Right renal cortex interstitium (tissue), 3 donors: ENCODE results near the gene TSPAN4. TPM values are rescaled to one million over a fixed set of nuclear protein-coding genes. Genes with fewer than 3 reads are reported as not detected.

Experiments
- DNase-seq, 3 donors: peaks; one replicate each; pipeline ENCODE4 v3.0.0-alpha.2; 2013; ENCODE audit warnings: low read depth in 3 of 3, low spot score in 2 of 3
- polyA plus RNA-seq, 3 donors: library from polyadenylated mRNA; unstranded; fragments of 120-200 nt; gene quantifications; one replicate each; pipeline ENCODE4 v1.2.1, GENCODE V29; 2013; ENCODE audit not compliant: insufficient read length in 3 of 3

Gene TSPAN4
- polyA plus RNA-seq, 3 donors = 55.0 to 71.2 (median 64.1) TPM

DNA sequence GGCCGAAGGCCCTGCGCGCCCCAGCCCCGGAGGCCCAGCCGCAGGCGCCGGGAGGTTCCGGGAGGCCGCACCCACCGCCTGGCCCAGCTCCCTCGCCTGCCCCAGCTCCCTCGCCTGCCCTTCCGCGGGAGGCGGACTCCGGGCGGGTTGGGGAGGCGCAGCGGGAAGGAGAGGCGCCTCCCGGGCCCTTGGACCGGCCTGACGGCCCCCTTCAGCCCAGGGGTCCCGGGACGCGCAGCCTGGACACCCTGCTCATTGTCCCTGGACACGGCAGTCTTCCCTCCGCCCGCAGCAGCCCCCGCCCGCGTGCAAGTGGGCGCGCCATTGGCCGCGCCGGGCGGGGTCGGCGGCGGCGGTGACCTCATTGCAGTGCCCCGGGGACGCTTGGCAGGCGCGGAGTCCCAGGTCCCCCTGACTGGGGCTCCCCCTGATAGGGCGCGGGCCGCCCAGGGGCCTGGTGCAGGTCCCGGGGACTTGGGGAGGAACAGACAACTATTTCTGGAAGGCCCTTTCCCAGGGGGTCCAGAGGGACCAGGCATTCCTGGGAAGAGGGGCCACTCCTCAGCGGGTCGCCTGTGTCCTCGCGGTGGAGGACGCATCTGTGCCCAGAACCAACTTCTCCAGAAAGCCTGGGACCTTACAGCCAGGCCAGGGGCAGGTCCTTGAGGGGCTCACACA, 9.4 kb upstream of the TSPAN4 start:
- no peak for DNase-seq

DNA sequence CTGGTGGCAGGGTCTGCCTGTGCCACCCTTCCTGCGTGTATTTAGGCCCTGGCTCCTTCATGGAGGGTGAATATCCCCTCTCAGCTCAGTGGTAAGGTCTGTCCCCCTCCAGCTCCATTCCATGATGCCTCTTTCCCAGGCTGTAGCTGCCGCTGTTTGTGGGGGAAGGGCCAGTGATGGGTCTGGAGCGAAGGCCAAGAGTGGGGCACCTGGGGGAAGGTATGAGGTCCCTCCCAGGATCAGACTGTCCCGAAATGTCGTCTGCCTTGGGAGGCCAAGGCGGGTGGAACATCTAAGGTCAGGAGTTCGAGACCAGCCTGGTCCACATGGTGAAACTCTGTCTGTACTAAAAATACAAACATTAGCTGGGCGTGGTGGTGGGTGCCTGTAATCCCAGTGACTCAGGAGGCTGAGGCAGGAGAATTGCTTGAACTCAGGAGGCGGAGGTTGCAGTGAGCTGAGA, 8.8 kb upstream of the TSPAN4 start:
- DNase-seq = no peak

DNA sequence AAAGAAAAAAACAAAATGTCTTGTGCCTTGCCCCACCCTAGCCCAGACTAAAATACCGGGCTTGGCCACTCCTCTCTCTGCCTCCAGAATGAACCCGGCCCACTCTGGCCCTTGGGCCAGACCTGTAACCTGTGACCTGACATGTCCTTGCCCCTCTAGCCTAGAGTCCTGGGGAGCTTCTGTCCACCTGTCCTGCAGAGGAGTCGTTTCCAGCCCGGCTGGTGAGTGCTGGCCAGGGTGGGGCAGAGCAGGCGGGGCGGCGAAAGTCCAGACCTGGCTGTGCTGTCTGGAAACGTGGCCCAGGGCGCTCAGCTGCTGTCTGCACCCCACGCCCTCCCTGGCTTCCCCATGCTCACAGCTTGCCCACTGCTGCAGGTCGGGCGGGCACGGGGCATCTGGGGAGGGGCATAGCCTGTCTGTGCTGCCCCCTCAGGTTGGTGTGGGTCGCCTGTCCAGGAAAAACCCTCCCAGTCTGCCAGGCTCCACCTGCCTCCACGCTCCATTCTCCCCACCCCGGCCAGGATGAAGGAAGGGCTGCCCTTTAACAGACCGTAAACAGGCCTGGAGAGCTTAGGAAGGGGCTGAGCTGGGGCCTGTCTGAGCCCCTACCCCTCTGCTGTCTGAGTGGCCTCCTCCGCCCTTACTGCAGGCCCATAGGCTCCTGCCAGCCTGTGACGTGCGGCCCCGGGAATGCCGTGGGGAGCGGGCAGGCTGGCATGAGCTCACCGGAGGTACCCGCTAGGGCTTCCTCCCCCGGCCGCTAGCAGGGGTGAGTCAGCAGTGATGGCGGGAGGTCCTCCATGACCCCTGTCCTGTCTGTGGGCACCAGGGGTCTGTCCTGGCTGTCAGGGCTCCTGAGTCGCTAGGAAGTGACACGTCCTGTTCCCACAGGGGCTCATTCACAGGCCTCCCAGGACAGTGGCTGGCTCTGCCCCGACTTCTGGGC, 8.0 kb upstream of the TSPAN4 start:
- no peak for DNase-seq

DNA sequence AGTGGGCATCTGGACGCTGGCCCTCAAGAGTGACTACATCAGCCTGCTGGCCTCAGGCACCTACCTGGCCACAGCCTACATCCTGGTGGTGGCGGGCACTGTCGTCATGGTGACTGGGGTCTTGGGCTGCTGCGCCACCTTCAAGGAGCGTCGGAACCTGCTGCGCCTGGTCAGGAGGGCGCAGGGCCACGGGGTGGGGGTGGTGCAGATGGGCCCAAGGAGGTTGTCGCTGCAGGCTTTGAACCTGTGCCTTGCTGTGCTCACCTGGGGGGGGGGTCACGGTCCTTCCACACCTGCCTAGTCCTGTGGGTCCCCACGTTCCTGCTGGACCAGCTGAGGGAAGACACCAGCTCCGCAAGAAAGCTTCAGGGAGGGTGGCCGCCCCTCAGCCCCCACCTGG, 6.4 kb upstream of the TSPAN4 start:
- no peak for DNase-seq

DNA sequence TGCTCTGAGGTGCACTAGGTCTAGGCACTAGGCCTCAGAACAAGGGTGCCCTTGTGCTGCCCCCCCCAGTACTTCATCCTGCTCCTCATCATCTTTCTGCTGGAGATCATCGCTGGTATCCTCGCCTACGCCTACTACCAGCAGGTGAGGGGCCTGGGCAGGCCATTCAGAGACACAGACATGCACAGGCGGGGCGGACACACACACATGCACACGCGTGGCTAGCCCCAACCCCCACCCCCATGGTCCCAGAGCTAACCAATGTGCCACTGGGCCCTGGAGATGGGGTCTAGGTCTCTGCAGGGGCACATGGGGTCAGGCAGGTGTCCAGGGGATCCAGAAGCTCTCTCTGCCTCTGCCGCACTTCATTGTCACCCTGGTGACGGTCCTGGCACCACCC, 6.0 kb upstream of the TSPAN4 start:
- DNase-seq = no peak

DNA sequence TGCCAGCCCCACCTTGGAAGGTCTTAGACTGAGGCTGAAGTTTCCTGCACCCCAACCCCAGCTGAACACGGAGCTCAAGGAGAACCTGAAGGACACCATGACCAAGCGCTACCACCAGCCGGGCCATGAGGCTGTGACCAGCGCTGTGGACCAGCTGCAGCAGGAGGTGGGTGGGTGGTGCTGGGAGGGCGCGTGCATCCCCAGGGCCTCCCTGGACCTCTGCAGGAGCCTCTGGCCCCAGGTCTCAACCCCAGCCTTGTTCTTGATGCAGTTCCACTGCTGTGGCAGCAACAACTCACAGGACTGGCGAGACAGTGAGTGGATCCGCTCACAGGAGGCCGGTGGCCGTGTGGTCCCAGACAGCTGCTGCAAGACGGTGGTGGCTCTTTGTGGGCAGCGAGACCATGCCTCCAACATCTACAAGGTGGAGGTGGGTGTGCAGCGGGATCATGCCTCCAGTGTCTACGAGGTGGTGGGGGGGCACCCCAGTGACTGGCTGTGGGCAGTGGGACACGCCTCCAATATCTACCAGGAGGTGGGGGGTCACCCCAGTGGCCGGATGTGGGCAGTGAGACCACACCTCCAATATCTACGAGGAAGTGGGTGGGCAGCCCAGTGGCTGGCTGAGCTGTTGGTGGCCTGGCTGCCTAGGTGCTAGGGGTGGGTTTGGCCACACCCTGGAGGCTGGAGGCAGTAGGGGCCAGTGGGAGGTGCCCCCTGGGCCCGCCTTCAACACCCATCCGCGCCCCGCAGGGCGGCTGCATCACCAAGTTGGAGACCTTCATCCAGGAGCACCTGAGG, 5.3 kb upstream of the TSPAN4 start:
- DNase-seq = no peak

DNA sequence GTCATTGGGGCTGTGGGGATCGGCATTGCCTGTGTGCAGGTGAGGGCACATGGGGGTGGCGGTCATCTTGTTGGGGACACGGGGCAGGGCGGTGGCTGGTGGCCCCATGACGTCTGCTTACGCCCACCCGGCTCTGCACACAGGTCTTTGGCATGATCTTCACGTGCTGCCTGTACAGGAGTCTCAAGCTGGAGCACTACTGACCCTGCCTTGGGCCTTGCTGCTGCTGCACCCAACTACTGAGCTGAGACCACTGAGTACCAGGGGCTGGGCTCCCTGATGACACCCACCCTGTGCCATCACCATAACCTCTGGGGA, 4.7 kb upstream of the TSPAN4 start:
- no peak for DNase-seq

DNA sequence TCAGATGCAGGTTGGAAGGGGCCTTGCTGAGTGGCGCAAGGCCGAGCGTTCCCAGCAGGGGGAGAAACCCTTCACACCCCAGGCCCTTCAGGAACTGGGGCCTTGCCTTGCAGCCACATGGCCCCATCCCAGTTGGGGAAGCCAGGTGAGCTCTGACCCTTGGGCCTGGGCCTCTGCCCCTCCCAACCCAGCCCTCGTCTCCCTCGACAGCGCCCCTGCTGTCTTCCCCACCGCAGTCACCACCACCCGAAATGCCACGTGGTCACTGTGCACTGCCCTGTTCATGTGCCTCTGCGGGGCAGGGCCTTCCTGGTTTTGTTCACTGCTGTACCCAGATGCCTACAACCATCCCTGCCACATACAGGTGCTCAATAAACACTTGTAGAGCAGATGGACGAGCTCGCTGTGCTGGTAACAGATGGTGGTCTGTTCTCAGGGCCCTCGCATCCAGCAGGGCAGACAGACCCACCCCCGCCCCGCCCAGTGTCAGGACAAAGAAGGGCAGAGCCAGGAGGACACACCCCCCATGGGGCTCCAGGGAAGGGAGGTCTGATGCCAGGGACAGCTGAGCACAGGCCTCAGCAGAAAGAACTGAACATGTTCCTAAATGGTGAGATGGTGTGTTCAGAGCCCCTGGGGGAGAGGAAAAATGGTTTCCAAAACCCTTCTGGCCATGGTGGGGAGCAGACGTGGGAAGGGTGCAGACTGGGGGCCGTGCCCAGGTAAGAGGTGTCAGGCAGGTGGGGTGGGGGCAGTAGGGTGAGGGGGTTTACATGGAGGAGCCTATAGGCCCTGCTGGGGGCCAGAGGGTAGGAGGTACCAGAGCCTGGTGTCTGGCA, 4.0 kb upstream of the TSPAN4 start:
- DNase-seq = no peak

DNA sequence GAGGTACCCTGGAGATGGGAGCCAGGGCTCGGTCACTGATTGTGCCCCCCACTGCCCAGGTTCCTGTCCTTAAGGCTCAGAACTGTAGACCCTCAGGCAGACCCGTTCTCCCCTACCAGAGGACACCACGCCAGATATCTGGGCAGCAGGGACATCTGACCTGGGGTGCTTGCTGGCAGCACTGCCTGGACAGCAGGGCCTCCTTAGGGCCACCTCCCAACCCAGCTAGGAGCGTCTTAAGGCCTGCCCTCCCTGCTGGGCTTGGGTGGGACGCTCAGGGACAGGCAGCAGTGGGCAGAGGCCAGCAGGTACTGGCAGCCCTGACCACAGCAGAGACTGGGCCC, 3.4 kb upstream of the TSPAN4 start:
- DNase-seq = no peak

DNA sequence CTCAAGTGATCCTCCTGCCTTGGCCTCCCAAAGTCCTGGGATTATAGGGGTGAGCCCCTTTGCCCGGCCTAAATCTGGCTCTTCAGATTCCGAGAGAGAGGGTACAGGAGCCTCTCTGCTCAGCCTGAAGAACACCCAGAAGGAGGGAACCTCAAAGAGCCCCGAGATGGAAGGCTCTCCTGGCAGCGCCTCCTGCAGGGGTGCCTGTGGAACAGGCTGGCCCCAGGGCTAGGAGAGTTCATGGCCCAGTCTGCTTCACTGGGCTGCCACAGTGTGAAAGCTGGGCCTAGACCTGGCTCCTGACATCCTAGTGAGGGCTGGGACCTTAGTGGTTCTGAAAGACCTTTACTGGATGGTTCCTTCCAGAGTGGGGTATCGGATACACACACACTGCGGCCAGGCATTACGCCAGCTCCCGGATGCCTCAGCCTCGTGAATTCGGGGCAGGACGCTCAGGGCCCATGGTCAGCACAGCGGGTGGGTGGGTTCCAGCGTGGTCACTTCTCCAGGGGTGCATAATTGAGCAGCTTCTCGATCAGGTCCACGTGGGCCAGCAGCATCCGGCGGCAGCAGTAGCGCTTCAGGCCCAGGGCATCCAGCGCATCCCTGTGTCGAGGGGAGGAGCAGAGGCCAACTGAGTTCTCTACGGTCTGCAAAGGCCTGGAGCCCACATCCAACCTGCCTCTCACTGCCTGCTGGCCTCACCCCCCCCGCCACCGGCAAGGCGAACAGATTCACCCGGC, 2.6 kb upstream of the TSPAN4 start:
- no peak for DNase-seq

DNA sequence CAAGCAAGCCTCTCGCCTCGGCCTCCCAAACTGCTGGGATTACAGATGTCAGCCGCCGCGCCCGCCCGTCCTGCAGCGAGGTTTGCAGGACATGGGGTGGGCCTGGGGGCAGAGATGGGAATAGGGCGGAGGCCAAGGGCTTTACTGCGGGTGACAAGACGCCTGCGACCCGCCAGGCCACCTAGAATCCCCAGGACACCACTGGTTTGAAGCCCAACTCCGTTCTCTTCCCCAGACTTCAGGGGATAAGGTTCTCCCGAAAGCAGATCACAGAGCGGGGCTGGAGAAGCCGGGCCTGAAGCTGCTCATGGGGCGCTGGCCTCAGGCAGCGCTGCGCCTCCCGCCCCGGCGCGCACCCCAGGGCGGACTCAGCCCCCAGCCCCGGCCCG, 677 bp upstream of the TSPAN4 start:
- no peak for DNase-seq

DNA sequence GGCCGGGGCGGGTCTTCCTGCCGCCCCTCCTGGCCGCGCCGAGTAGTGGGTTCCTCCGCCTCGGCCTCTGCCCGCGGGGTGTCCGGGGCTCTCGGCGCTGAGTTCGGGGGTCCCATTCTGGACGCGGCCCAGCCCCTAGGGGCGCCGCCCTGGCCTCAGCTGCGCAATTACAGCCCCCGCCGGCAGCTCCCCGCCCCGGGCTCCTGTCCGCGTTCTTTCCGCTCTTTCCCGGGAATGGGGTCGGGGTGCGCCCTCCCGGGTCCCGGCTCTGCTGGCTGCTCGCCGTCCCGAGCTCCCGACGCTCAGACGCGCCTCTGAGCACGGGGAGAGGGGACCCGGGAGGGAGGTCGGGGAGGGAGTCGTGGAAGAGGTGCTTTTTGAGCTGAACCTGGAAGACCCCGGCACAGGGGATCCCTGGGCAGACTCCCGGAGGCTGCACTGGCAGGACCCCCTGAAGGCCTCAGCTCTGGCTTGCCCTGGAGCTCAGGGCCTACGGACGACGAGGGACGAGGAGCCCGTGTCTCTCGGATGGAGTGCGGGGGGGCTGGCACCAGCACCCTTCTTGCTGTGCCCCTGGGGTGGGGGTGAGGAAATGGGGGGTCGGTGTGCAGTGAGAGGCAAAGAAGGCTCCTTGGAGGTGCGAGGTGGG, 558 bp downstream of the TSPAN4 start:
- DNase-seq = no peak

DNA sequence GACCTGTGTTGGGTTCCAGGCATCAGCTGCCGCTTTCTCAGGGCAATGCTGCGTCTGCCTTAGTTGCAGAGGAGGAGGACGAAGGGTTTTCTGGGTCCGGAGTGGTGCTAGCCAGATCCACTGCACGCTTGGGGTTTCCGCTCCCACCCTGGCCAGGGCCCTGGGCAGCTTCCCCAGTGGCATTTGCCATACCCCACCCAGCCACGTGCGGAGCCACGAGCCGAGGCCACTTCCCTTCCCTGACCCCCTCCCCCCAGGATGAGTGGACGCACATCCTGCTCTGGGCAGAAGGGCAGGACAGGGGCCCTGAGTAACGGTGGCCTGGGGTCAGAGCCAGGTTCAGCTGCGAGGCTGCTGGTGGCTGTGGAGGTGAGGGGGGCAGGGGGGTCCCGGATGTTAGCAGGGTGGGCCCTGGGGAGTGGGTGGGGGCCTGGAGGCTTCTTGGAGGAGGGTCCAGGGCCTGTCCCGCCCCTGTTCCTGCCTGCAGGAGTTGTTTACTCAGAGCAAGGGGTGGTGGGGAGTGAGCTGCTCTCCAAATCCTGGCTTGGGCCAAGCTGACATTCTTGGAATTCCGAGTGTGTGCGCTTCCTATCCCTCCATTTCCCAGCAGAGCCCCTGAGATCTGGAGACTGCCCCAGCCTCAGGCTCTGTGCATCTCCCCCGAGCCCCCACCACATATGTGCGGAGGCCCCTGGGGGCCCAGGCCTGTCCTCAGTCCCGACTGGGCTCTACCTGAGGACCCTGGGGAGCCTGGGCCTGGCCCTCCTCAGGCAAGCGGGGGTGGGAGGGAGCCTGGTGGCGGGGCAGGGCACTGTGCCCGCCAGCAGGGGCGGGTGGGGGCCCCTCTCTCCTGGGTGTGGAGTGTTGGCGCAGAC, 1.4 kb downstream of the TSPAN4 start:
- DNase-seq = no peak

DNA sequence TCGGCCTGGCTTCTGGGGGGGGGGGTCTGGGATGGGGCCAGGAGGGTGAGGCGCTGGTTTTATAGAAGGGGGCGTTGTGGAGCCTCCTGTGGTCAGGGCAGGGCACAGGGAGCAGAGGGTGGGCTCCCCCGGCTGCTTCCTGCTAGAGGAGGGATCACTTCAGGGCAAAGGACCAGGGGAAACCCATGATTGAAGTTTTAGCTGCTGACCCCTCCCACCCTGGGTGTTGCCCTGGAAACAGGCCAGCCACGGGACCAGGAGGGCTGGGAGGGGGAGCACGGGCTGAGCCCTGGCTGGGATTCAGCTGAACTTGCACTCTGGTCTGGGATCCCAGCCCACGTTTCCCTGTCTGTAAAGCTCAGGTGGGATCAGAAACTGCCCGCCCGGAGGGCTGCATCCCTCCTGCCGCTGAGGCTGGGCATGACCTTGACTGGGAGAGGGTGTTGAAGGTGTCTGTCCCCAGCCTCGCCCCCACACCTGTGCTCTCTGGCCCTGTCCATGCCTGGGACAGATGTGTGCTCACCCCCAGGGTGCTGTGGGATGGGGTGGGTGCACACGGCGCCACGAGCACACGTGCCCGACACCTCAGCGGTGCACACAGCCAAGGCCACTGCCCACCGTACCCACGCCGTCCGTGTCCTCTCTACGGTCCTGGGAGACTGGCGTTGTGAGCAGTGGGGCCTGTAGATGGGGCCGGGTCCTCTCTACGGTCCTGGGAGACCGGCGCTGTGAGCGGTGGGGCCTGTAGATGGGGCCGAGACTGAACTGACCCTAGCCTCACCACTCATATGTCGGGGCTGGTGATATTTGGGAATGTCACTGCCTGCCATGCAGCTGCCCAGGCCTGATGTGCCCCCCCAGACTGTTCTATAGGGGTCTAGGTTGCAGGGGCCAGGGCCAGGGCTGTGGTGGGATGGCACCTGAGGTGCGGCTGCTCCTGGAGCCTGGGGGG, 2.3 kb downstream of the TSPAN4 start:
- no peak for DNase-seq

DNA sequence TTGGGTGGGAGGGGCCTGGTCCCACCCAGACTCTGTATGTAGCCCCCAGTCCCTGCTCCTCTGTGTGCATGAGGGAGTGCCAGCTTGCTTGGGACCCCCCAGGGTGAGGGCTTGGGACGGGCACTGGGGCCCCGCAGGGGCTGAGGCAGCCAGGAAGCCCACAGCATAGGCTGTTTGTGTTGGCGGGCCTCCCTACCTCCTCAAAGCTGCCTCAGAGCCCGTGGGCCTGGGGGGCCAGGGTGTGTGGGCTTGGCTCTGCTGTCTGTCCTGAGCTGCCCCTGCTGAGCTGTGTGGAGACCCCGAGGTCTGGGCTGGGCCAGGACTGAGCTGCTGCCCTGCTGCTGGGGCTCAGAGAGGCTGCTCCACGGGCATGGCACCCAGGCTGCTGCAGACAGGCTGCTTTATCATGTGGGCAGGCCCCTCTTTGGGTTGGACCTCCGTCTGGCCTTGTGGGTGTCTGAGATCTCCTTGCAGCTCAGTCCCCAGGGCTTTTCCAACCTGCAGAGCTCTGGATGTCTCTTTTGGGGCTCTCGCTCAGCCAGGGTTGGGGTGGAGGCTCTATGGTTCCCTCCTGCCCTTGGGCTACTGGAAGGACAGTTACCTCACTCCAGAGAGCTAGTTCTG, 3.3 kb downstream of the TSPAN4 start:
- no peak for DNase-seq

DNA sequence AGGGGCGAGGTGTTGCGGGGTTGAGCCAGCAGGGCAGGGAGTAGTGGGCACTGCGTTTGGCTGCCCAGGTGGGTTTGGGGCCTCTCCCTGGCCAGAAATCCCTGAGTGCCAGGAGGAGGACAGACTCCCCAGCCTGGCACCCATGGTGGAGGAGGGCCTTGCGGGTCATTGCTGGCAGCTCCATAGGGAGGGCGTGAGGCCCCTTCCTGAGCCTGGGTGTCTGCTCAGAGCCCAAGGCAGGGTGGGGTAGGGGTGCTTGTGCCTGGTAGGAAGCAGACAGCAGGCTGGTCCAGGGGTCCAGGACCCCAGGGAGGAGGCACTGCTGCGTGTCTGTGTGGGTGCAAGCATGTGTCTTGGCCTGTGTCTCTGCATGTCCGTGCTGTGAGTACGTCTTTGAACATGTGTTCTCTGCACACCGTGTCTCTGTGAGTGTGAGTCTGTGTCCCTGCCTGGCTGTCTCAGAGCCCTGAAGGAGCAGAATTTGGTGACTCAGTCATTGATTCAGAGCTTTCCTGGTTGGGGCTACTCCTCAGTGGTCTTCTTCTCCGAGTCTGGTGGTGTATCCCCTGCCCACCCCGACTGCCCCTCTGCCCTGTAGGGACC, 3.9 kb downstream of the TSPAN4 start:
- DNase-seq = no peak
